Fibroblast of skin of abdomen (primary cell): ENCODE data around the gene MICU1.
"Not testable (repeated sequence)": the region's sequence is repeated elsewhere in the genome, so short reads cannot be mapped to it uniquely, and the experiment has no call there.

Source experiments
- DNase-seq: peaks from one replicate; pipeline ENCODE4 v3.0.0-alpha.2; 2013

The MICU1 gene

DNA sequence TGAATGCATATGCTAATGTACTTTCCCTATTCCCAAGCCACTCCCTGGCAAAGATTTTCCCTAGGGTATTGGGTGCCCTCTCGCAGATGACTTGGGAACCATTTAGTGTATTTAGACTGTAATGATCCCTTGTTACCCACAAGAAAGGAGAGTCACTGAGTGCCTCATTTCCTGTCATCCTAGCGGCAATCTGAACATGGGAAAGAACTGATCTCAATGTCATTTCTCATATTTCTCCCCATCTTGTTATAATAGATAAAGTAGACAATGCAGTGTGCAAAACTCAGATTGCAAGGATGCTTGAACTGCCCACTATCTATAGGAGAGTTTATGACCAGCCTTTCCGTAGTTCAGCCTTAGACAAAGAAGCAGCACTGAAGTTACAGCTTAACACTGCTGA is 123.3 kb downstream of the MICU1 start:
- no peak for DNase-seq

DNA sequence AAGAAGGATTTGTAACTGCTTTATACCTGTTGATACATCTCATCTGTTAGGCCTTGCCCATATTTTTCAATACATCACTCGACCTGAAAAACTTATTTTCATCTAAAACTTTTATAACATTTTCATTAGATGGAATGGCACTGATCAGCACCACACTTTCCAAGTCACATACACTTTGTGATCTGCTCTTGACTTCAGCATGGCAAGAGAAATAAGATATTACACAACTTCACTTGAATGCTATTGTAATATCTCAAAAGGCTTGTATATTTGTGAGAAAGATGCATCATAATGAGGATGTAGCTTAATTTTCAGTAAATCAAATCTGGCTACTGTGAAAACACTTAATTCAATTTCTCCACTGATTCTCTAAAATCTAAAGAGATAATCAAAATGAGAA is 126.2 kb downstream of the MICU1 start:
- DNase-seq = no peak

DNA sequence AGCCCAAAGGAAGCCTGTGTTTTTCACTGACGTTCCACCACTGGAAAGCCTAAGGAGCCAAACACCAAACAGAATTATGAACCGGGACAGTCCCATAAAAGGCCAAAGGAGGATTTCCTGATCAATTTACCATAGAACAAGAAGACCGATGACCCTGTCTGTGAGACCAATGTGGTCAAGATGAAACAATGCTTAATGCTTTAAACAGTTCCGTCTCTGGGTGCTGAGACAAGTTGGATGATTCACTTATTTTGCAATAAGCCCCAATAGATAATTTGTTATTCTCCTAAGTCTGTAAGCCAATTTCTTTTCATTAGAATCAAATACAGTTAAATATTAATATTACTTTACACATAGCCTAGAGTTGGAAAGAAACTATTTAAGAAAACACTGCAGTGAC is 134.9 kb downstream of the MICU1 start:
- no peak for DNase-seq

DNA sequence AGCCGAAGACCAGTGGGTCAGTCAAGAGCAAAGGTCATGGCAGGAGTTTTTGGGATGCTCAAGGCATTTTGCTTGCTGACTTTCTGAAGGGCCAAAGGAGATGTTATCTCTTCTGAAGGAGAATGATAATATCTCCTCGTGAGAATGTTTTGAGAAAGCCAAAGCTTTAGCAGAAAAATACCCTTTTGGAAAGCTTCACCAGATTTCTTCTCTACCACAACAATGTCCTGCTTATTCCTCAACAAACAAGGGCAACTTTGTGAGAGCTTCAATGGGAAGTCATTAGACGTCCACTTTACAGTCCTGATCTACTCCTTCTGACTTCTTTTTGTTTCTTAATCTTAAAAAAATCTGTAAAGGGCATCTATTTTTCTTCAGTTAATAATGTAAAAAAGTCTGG is 138.4 kb downstream of the MICU1 start:
- no peak for DNase-seq

DNA sequence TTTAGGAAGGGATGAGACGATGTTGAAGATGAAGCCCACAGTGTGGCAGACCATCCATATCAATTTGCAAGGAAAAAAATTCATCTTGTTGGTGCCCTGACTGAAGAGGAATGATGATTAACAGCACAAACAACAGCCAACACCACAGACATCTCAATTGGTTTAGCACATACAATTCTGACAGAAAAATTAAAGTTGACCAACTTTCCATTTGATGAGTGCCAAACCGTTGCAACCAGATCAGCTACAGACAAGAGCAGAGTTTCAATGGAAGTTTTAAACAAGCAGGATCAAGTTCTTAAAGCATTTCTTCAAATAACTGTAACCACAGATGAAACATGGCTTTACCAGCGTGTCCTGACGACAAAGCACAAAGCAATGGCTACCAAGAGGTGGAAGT is 138.8 kb downstream of the MICU1 start:
- DNase-seq = no peak

DNA sequence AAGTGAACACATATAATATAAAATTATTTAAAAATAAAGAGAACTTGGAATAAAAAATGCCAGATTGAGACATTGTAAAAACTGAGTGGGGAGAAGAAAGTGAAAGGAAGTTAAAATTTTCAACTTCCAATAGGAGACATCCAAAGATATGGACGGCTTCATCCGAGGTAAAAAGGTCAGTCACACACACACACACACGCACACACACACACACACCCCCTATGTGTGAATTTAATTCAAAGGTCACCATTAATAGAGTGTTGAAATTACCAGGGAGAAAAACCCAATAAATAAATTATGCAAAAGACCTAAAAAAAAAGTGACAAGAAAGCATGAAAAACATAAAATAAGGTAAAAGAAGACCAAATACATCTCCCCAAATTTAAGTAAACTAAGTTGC is 140.2 kb downstream of the MICU1 start:
- DNase-seq = no peak

DNA sequence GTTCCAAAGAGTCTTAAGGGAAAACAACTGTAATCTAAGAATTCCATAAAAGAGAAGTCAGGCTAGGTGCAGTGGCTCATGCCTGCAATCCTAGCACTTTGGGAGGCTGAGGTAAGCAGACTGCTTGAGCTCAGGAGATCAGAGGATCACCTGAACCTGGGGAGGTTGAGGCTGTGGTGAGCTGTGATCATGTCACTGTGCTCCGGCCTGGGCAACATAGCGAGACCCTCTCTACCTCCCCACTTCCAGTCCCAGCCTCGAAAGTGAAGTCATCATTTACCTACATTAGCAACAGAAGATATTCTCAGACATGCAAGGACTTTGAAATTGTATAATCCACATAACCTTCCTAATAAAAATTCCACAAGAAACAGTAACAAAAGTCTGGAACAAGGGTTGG is 141.4 kb downstream of the MICU1 start:
- no peak for DNase-seq

DNA sequence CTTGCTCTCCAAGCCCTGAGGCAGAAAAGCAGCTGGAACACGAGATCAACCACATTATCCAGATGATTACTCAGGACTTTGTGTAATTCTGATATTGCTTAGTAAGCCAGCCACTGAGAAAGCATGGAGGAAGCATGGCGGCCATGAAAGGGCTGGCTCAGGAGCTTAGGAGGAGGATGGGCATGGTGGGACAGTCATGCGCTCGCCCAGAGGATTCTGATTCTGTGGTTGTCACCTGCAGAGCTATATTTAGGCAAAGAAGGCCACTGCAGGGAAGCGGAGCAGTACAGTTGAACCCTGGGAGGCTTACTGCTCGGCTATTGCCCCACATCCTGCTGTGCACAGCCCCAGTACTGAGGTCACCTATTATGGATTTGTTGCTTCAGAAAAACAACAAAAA is 142.4 kb downstream of the MICU1 start:
- no peak for DNase-seq

DNA sequence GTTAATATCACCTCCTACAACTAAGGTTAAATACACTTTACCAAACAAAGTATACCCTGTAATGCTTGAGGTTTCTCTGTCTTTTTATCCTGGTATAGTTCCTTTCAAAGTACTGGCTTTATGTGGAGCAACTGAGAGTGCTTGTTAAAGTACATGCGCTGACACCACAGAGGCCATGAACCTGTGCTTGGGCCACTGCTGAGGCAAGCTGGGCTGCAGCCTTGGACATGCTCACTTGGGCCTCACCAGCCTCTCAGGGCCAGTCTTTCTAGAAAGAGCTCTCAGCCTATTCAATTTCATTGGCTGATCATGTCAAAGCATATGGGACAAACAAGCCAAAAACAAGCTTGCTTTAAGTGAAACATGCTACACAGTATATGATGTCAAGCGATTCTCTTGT is 145.0 kb downstream of the MICU1 start:
- DNase-seq = no peak

DNA sequence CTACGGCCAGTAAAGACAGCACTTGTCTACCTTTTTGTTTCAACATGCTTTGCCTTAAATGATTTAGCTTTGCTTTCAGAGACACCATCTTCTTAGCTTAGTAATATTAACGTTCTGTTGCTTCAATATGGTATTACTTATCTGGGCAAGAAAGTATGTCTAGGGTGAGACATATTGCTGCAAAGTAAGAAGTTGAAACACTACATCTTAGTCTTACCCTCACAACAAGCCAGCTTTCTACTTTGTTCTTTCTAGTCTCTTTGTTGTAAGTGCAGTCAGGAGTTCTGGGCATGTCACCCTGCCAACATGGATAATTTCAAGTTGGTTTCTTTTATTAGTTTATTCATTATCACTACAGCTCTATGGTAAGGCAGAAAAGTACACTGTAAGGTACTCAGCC is 148.4 kb downstream of the MICU1 start:
- DNase-seq = no peak

DNA sequence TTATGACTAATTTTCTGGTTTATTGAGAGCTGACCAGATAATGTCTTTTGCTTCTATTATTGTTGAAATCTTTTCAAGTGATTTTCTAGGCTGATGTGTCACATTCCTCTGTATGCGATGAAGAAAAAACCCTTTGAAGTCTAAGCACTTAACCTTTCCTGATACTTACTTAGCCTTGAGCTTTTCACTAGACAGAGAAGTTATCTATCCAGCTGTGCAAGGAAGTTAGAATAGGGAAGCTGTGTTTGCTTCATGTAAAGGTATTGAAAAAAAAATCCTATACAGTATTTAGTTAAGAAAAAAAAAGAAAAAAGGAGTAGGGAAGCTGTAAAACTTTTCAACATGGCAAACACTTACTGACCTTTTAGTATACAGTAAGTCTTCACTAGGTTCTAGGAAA is 153.6 kb downstream of the MICU1 start:
- no peak for DNase-seq

DNA sequence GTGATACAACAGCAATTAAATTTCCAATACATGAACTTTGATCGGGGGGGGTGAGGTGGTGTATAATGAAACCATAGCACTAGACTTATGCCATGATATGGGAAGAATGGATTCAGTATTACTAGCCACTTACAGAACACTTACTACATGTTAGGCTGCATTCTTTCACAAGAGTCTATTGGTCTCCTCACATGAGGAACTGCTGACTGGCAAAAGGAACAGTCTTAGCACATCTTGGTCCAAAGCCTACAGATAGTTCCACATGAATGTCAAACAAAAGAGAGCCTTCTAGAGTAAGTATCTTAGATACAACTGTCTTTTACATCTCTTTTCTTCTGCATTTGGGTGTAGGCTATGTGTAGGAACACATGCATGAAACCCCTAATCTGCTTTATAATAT is 155.2 kb downstream of the MICU1 start:
- no peak for DNase-seq

DNA sequence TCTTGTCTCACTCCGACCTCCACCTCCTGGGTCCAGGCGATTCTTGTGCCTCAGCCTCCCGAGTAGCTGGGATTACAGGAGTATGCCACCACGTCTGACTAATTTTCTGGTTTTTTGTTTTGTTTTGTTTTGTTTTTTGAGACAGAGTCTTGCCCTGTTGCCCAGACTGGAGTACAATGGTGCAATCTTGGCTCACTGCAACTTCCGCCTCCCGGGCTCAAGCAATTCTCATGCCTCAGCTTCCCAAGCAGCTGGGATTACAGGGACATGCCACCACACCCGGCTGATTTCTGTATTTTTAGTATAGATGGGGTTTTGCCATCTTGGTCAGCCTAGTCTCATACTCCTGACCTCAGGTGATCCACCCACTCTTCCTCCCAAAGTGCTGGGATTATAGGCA is 158.8 kb downstream of the MICU1 start:
- DNase-seq = not testable (repeated sequence)

DNA sequence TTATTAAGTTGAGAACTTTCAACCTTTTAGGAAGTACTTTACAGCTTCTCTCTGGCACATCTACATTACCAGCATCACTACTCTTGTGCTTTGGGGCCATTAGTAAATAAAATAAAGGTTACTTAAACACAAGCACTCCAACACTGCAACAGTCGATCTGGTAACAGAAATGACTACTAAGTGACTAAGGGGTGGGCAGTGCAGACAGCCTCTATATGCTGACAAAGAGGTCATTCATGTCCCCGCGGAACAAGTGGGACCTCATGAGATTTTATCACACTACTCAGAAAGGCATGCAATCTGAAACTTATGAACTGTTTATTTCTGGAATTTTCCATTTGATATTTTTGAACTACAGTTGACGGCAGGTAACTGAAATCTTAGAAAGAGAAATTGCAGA is 159.9 kb downstream of the MICU1 start:
- no peak for DNase-seq

DNA sequence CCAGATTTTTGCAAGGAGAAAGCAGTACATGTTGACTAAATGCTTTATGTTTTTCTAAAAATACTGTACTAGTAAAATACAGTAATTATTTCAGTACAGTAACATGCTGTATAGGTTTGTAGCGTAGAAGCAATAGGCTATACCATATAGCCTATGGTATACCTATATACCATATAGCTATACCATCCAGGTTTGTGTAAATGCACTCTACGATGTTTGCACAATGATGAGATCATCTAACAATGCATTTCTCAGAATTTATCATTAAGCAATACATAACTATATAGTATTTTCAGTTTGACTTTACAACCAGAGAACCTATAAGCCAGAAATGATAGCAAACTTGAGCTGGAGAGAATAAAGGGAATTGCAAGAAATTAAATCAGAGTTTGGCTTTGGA is 161.4 kb downstream of the MICU1 start:
- no peak for DNase-seq

DNA sequence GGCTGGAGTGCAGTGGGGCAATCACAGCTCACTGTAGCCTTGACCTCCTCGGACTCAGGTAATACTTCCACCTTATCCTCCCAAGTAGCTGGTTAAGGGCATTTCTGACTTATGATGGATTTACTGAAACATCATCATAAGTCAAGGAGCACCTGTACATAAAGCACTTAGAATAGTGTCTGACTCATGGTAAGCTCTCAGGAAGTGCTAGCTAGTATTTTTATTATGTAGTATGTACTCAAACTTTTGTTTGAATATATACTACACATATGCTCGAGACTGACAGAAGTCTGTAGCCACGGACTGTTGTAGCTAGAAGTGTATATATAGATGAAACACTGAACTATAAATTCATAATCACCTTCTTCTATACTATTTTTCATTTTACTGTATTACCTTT is 163.6 kb downstream of the MICU1 start:
- no peak for DNase-seq

DNA sequence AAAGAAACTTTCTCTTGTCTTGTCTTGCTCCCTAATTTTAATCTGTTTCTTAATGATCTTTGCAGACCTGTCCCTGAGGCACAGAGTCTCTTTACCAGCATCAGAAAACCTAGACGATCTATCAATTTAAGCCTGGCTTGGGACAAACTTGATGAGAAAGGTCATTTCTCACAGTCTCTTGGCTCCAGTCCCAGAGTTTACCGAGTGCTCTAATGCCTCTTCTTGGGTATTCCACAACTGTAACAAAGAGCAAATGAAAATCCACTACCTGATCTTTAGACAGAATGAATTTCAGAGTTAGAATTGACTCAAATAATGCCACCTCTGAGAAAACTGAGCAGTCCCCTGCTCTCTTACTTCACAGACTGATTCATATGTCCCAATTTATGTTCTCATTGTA is 164.8 kb downstream of the MICU1 start:
- DNase-seq = no peak

DNA sequence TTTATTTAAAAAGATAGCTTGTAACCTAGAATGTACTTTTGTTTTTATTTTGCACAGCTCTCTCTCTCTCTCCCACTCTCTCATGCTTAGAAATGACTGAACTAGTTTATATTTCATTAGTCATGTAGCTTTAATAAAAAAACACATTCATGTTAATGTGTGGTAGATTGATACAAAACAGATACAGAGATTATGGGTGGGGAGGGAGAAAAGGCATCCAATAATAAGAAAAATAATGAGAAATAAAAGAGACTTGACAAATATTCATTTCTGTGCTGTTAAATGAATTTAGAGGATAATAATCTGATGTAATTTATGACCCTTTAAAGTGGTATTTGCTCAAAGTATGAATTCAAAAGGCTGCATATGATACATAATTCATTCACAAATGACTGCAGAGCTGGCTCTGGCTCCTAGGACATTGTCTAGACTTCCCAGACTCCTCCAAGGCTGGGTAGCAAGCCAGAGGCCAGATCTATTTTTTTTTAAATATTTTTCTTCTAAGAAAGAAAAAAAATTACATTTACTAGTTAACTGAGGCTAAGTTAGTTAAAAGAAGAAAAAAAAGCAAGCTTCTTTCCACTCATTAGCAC is 165.5 kb downstream of the MICU1 start:
- DNase-seq = no peak

DNA sequence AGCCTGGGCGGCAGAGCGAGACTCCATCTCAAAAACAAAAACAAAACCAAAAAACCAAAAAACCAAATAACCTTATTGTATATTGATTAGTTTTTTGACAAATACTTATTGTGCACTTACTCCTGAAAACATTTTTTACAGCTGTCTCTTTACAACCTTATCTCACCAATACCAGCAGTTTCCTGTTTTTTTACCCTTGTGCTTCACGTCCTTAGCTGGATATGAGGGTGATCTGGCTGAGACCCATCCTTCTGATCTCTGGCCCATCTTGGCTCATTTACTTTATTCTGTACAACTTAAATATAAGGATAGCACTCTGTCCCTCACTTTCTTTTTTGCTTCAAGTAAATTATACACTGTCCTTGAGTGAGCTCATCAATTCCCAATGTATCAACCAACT is 166.6 kb downstream of the MICU1 start:
- DNase-seq = no peak

DNA sequence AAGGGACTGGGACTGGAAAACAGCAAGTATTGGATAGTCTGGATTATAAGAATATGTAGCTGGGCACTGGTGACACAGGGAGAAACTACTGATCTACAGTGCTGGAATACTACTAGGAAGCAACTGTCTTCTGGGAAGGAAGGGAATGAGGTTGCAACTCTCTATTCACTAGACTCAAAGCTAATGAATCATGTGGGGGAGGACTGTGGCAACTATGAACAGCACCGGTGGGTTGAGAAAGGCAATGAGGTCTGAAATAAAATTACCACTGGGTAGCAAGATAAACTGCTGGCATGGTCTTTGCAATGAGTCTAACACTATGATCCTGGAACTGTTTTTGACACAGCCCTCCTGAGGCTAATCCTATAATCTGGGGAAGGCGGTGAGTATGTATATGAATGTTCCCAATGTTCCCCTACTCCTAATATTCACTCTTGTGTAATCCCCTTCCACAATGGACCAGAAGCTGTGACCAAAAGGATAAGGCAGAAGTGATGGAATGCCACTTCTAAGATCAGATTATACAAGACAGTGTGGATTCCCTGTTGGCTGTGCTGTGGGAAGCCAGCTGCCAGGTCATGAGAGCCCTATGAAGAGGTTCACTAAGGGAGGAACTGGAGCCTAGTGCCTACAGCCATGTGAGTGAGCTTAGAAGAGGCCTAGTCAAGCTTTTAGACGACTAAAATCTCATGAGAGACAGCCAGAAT is 169.8 kb downstream of the MICU1 start:
- DNase-seq = no peak

DNA sequence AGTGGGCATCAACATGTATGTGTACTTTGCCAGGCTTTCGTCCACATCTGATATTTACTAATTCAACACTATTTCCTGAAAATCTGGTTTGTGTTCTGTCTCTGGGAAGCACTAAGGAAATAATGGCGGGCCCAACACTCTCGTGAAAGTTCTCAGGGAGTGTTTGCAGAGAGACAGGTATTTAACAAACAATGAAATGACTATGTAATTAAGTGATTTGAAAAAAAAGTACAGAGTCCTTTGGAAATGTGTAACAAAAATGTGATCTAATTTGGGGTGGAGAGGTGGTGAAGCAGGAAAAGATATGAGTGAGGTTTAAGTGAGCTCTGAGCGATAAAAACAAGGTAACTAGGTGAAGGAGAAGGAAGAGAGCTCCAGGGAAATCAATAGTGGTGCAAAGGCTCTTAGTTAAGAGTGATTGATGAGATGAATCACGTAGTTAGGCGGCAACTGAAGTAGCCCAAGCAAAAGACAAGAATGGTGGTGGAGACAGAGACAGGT is 175.9 kb downstream of the MICU1 start:
- no peak for DNase-seq

DNA sequence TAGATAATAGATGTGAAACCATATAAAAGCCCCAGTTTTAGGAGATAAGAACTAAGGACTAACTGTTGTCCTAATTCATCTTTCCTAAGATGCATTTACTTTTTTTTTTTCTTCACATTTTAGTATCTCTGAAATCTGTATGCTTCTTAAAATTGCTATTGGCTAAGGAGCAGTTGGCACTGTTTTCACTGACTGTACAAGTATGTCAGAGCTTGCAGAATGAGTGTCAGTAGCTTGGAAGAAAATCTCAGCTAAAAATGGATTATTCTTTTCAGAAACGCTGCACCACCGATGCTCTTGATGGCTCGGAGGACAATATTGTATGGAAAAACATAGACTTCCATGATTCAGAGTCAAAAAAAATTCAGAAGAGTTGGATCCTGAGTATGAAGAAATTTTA is 180.0 kb downstream of the MICU1 start:
- DNase-seq = no peak

DNA sequence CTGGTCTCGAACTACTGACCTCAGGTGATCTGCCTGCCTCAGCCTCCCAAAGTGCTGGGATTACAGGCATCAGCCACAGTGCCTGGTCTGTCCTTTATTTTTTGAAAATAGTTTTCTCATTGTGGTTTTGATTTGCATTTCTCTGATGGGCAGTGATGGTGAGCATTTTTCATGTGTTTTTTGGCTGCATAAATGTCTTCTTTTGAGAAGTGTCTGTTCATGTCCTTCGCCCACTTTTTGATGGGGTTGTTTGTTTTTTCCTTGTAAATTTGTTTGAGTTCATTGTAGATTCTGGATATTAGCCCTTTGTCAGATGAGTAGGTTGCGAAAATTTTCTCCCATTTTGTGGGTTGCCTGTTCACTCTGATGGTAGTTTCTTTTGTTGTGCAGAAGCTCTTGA is 182.9 kb downstream of the MICU1 start:
- not testable (repeated sequence) for DNase-seq

DNA sequence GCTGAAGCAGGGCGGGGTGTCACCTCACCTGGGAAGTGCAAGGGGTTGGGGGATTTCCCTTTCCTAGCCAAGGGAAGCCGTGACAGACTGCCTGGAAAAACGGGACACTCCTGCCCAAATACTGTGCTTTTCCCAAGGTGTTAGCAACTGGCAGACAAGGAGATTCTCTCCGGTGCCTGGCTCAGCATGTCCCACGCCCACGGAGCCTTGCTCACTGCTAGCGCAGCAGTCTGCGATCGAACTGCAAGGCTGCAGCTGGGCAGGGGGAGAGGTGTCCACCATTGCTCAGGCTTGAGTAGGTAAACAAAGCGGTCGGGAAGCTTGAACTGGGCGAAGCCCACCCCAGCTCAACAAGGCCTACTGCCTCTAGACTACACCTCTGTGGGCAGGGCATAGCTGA is 190.3 kb downstream of the MICU1 start:
- no peak for DNase-seq

DNA sequence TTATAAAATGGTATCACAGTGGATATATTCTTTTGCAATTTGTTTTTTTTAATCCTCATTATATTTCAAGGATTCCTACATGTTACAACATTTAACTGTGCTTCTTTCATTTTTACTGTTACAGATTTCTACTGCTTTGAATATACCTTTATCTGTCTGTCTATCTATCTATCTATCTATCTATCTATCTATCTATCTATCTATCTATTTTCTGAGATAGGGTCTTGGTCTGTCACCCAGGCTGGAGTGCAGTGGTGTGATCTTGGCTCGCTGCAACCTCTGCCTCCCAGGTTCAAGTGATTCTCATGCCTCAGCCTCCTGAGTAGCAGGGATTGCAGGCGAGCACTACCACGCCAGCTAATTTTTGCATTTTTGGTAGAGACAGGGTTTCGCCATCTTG is 194.9 kb downstream of the MICU1 start:
- not testable (repeated sequence) for DNase-seq
